ENCODE data around the gene IMPG1. TPM values are rescaled to one million over a fixed set of nuclear protein-coding genes. Genes with fewer than 3 reads are reported as not detected.

IMPG1 gene
- total and polyA plus RNA-seq, 2 of the 13 experiments (the other 11 are each of a cell fraction or from before 2014, with no cell fraction given) = not detected

- in situ Hi-C loops (cut with HindIII; ENCODE audit: extremely low pct_ligation_motif_present, low pct_unique_long_range_greater_than_20kb) = no loop called here
- peak; percentile 52 for FAIRE-seq
- TF ChIP-seq MZF1 (CRISPR knock-in tag; IDR thresholded peaks at IDR 0.05; ENCODE audit: borderline replicate concordance) (no peak), SRSF4 (IDR thresholded peaks at IDR 0.05; ENCODE audit: low read depth, low read length, poor library complexity, severe bottlenecking) (no peak), EP300 (IDR thresholded peaks at IDR 0.05; ENCODE audit: low read depth in 2 of 2, low read length in 2 of 2) (no peak), EP300 (CRISPR knock-in tag; IDR thresholded peaks at IDR 0.05; ENCODE audit: borderline replicate concordance) (no peak), MAFK (conservative IDR thresholded peaks at IDR 0.05 in 1 of 2, IDR thresholded peaks at IDR 0.05 in 1 of 2; ENCODE audit: low read length in 2 of 2) (peak in 1 of 2 experiments; percentile 30; a peak in 2 of 4 replicates), MAFF (IDR thresholded peaks at IDR 0.05; ENCODE audit: low read depth, low read length) (0 out of 2 replicates have a peak, but pooled peaks have one; percentile 3), ZNF652 (CRISPR knock-in tag; IDR thresholded peaks at IDR 0.05; ENCODE audit: borderline replicate concordance, low read depth) (no peak), ZNF382 (CRISPR knock-in tag; IDR thresholded peaks at IDR 0.05; ENCODE audit: borderline replicate concordance) (no peak), EED (CRISPR knock-in tag; IDR thresholded peaks at IDR 0.05) (no peak)
- TF ChIP-seq, protein P1, sequence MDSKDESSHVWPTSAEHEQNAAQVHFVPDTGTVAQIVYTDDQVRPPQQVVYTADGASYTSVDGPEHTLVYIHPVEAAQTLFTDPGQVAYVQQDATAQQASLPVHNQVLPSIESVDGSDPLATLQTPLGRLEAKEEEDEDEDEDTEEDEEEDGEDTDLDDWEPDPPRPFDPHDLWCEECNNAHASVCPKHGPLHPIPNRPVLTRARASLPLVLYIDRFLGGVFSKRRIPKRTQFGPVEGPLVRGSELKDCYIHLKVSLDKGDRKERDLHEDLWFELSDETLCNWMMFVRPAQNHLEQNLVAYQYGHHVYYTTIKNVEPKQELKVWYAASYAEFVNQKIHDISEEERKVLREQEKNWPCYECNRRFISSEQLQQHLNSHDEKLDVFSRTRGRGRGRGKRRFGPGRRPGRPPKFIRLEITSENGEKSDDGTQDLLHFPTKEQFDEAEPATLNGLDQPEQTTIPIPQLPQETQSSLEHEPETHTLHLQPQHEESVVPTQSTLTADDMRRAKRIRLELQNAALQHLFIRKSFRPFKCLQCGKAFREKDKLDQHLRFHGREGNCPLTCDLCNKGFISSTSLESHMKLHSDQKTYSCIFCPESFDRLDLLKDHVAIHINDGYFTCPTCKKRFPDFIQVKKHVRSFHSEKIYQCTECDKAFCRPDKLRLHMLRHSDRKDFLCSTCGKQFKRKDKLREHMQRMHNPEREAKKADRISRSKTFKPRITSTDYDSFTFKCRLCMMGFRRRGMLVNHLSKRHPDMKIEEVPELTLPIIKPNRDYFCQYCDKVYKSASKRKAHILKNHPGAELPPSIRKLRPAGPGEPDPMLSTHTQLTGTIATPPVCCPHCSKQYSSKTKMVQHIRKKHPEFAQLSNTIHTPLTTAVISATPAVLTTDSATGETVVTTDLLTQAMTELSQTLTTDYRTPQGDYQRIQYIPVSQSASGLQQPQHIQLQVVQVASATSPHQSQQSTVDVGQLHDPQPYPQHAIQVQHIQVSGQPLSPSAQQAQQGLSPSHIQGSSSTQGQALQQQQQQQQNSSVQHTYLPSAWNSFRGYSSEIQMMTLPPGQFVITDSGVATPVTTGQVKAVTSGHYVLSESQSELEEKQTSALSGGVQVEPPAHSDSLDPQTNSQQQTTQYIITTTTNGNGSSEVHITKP (CRISPR knock-in tag; IDR thresholded peaks at IDR 0.05; ENCODE audit: low read depth) = no peak
- TF ChIP-seq, protein P2, sequence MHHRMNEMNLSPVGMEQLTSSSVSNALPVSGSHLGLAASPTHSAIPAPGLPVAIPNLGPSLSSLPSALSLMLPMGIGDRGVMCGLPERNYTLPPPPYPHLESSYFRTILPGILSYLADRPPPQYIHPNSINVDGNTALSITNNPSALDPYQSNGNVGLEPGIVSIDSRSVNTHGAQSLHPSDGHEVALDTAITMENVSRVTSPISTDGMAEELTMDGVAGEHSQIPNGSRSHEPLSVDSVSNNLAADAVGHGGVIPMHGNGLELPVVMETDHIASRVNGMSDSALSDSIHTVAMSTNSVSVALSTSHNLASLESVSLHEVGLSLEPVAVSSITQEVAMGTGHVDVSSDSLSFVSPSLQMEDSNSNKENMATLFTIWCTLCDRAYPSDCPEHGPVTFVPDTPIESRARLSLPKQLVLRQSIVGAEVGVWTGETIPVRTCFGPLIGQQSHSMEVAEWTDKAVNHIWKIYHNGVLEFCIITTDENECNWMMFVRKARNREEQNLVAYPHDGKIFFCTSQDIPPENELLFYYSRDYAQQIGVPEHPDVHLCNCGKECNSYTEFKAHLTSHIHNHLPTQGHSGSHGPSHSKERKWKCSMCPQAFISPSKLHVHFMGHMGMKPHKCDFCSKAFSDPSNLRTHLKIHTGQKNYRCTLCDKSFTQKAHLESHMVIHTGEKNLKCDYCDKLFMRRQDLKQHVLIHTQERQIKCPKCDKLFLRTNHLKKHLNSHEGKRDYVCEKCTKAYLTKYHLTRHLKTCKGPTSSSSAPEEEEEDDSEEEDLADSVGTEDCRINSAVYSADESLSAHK (CRISPR knock-in tag; IDR thresholded peaks at IDR 0.05; ENCODE audit: borderline replicate concordance) = no peak
Measured at GRCh38 chr6:75893058-75893775, 179.2 kb downstream of the IMPG1 start.

More at GRCh38 chr6:75893058-75893775, 179.2 kb downstream of the IMPG1 start:
- no peak overlapping the region for H2AFZ ChIP-seq (ENCODE audit: low read length)
- DNase-seq (ENCODE audit: low spot score) = peak; percentile 61
- no peak overlapping the region for H3K4me2 ChIP-seq (ENCODE audit: low read depth, low read length)
- POLR2A ChIA-PET = interaction anchor here (0.8 kb wide), 1 partner anchor 12 kb away, joined by 6 read pairs; no protein-coding TSS in a partner anchor
- 17% methylated on average over 5 of the region's 5 CpGs for WGBS (ENCODE audit: low lambda C conversion rate)
- no peaks in the 10 kb centered on the region for H3K9me3 ChIP-seq (ENCODE audit: low read length)
- H3K9ac ChIP-seq (ENCODE audit: insufficient read depth, low read depth, low read length) = no peak overlapping the region
- no peak overlapping the region for H3K4me3 ChIP-seq (replicated peaks in 1 of 3; ENCODE audit: insufficient read depth in 1 of 3, low read depth in 2 of 3, low read length in 3 of 3)
- no peaks in the 10 kb centered on the region for H3K4me1 ChIP-seq (ENCODE audit: insufficient read depth, low read length)
- no peaks in the 10 kb centered on the region for H3K79me2 ChIP-seq (ENCODE audit: insufficient read depth, low read length)
- H4K20me1 ChIP-seq (ENCODE audit: insufficient read depth, low read length) = no peaks in the 10 kb centered on the region
- no peak overlapping the region for H3K27ac ChIP-seq (ENCODE audit: extremely low read length, insufficient read depth, low read length)
- BruUV-seq (replicated peaks) = no TSS peak
- no peaks in the 10 kb centered on the region for H3K27me3 ChIP-seq (ENCODE audit: control insufficient read depth in 1 of 2, insufficient read depth in 2 of 2, low read length in 2 of 2)
- ATAC-seq = peak; percentile 81
- H3K36me3 ChIP-seq (replicated peaks in 1 of 2; ENCODE audit: control insufficient read depth in 1 of 2, insufficient read depth in 2 of 2, low read length in 2 of 2) = no peaks in the 10 kb centered on the region
- intact Hi-C loops (cut with micrococcal nuclease; ENCODE audit: unreplicated experiment) = loop anchor here (1.0 to 10.0 kb wide), 2 partner anchors 968 to 1562 kb away; no protein-coding TSS in a partner anchor
- CTCF ChIA-PET (ENCODE audit: low intra/inter-chr PET ratio, low total read pairs) = interaction anchor here (1.8 kb wide), 1 partner anchor 968 kb away, joined by 7 read pairs; no protein-coding TSS in a partner anchor
